ENCODE measurements around the gene LSP1.

The LSP1 gene

DNA sequence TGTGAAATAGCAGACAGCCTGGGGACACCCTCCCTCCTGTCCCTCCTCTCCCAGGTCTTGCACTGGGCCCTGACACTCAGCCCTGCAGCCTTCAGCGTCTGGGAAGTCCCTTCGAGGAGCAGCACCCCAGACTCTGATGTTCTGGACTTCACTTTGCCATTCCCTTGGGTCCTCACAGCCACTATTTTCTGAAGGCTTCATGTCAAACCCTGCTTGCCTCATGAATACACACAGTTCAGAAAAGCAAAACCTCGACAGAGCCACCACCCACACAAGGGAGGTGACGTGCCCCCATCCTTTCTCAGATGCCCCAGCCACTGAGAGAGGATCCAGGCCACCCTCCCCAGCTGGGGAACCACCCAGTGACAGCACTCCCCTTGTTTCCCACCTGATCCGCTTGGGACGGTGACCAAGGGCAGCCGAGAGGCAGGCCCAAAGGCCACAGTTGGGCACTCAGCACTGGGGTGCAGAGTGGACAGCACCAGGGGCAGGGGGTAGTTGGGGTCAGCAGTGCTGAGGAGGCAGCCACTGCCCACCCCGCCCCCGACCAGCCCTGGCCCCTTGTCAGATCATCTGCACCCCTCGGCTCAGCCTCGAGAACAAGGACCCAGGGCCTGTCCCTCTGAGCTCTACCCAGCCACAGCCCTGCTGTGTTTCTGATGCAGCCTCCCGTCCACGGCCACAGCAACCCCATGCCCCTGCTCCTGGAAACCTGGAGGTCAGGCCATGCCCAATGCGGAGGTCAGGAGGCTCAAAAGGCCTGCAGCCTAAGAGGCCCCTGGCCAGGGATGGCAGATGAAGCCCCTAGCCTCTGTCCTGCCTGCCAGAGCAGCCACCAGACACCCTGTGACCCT is 63.5 kb downstream of the LSP1 start:
- Mint-ChIP-seq H3K9me3 (no peaks in the 10 kb centered on the region), H3K27ac (no peak overlapping the region), H3K36me3 (no peaks in the 10 kb centered on the region), H3K4me1 (peaks cover 5% of the 10 kb centered on the region), H3K27me3 (peaks cover 2% of the 10 kb centered on the region), H3K4me3 (no peak overlapping the region)

DNA sequence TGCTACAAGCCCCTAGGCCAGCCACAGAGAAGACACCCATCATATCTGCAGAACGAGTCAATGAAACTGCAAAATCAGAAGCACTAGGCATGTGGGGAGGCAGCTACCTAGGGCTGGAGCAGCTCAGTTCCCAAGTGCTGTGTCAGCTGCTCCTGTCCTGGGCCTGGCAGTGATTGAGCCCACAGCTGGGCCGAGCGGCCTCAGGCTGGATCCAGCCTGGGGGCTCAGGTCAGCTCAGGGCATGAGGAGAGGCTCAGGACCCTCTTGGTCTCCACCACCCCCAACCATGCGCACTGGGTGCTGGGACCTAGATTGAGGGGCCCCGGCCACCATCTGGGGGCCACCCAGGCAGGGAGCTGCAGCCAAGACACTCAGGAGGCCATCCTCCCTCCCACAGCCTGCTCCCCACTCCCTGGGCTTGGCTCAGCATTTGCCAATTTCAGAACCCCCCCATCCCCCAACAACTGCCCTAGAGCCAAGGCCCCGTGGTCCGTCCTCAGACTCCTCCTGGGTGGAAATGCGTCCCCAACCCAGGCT is 64.2 kb downstream of the LSP1 start:
- Mint-ChIP-seq H3K27ac (no peak overlapping the region), H3K4me3 (no peak overlapping the region)

DNA sequence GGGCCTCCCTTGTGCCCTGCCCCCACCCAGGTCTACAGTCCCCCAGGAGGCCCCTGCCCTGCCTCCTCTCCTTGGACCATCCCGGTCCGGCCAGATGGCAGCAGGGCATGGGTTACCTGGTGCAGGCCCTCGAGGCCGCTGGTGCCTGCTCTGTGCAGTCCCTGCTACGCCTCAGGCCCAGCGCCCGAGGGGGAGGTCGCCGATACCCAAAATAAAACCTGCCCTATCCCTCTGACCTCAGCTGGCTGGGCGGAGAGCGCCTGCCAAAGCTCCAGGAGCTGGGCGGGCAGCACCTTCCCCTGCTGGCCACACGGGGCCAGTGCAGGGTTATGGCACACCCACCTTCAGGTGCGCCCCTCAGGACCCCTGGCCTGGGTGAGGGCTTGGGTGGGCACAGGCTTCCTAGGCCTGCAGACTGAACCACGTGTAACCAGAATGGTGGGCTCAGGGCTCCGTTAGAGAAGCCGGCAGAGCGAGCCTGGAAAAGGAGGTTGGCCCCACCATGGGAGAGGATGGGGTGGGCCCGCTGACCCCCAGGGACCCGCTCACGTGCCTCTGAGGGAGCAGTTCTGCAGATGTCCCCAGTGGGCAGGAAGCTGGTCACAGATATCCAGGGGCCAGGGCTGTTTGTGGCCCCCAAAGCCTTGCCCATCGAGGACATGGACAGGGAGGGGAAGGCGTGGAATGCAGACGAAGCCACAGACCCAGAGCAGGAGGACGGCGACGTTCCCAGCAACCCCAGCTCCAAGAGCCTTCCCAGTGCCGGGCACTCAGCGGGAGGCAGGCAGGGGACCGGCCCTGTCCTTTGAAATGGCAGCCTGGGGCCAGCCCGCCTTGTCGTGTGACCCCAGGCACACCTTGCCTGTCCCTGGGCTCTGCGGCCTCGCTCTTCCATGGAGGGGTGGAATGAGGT is 64.9 kb downstream of the LSP1 start:
- H3K9me3 Mint-ChIP-seq: no peaks in the 10 kb centered on the region
- H3K27me3 Mint-ChIP-seq: peaks cover 2% of the 10 kb centered on the region
- H3K4me1 Mint-ChIP-seq: peaks cover 5% of the 10 kb centered on the region
- no peak overlapping the region for H3K4me3 Mint-ChIP-seq
- H3K36me3 Mint-ChIP-seq: no peaks in the 10 kb centered on the region
- no peak overlapping the region for H3K27ac Mint-ChIP-seq

More for the DNA sequence above, 64.2 kb downstream of the LSP1 start:
- no peaks in the 10 kb centered on the region for H3K9me3 Mint-ChIP-seq
- H3K4me1 Mint-ChIP-seq: peaks cover 5% of the 10 kb centered on the region
- peaks cover 2% of the 10 kb centered on the region for H3K27me3 Mint-ChIP-seq
- no peaks in the 10 kb centered on the region for H3K36me3 Mint-ChIP-seq

DNA sequence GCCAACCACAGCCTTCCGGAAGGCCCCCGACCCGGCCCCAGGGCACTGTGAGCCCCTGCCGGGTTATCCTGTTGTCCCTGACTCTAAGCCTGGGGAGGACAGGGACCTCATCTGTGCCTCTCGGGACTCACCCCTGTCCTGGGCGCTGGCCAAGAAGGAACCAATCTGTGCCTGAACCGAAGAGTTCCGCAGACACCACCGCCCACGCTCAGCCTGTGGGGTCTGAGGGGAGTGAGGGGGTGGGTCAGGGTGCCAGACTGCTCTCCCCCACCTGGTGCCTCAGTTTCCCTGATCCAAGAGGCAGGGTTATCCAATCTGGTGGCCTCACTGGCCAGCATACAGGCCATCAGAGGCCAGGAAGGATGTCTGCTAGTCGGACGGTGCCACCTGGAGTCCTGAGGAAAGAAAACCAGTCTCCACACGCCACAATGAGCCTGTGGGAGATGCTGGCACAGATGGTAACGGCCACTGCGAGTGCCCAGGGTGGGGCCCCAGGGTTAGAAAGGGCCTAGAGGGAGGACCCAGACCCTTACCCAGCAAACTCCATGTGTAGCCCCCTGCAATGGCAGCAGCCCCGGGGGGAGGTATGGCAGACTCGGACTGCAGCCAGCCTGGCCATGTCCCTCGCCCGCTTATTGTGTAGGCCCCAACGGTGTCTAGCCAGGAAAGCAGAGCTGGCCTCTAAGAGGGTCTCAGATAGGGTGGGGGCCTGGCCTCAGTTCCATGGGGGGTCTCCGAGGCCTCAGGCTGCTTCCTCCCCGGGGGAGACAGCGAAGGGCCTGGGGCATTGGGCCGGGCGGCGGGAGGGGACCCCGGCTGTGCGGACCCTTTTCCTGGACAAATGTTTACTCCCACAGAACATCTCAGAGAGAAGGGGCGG is 65.8 kb downstream of the LSP1 start:
- no peaks in the 10 kb centered on the region for H3K9me3 Mint-ChIP-seq
- no peak overlapping the region for H3K4me3 Mint-ChIP-seq
- H3K4me1 Mint-ChIP-seq: peaks cover 5% of the 10 kb centered on the region
- peaks cover 2% of the 10 kb centered on the region for H3K27me3 Mint-ChIP-seq
- H3K36me3 Mint-ChIP-seq: no peaks in the 10 kb centered on the region
- no peak overlapping the region for H3K27ac Mint-ChIP-seq

DNA sequence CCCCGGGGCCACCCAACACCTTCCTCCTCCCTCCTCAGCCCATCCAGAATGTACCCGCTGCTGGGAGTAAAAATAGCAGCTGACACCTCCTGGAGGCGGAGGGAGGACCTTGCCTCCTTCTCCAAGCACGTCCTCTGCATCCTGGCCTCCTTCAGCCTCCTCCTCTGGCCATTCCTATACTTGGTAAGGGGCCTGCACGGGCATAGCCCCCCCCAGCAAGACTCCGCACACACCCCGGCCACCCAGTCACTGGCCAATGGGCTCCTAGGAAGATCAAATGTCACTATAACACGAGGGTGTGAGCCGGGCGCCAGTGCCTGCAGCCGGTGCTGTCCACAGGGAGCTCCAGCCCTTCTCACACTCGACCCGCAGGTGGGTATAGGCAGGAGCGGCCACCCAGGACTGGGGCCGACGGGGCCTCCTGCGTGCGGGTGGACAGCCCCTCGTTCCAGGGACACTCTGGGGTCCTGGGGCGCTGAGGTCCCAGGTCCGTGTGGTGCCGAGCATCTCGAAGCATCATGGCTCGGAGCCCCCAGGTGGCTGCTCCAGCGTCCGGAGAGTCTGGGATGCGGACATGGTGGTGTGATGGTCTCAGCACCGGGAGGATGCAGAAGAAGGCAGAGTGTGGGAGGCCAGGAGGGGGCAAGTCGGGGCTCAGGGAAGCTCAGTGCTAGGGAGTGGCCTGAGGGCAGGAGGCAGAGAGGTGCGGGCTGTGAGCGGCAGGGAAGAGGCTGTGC is 66.7 kb downstream of the LSP1 start, which contains the start of gene TNNT3:
Gene TNNT3 (plus strand): TSS at position 313 of the 737 bp plus-strand sequence. CDS start 3,172 bp downstream, outside the sequence.
- Mint-ChIP-seq H3K4me1 (peaks cover 5% of the 10 kb centered on the region), H3K27ac (no peak within 1 kb of the TSS), H3K9me3 (no peaks in the 10 kb centered on the region), H3K27me3 (no peaks in the 10 kb centered on the region), H3K4me3 (no peak within 1 kb of the TSS), H3K36me3 (no peaks in the 10 kb centered on the region)

DNA sequence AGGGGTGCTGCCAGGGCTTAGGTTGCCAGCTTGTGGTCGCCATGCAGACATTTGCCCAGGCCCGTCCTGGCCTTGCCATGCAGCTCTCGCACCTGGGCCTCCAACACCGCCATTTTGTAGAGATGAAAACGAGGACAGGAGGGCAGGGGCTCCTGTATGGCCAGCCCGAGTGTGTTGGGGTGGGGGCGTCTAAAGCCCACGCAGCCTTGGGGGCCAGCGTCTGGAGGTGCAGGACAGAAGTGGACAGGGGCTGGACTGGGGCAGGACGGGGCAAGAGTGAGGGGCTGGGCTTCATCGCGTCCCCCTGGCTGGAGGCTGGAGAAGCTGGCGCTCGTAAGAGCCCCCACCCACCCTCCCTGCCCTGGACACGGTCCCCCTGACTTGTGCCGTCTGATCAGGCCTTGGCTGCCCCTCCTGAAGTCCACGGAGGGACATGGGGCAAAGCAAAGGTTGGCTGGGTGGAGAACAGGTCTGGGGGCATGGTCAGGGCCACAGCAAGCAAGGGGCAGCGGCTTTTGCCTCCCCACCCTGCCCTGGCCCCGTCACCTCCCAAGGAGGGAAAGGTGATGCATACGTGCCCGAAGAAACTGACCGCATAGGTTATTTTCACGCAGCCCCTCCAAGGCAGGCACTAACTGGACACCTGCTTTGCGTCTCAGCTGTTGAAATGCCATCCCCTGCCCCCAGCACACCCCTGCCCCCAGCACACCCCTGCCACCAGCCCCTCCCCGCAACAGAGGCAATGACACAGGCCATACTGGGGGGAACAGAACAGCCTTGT is 67.4 kb downstream of the LSP1 start:
- Mint-ChIP-seq H3K27me3 (no peaks in the 10 kb centered on the region), H3K4me1 (peaks cover 5% of the 10 kb centered on the region), H3K36me3 (no peaks in the 10 kb centered on the region), H3K27ac (no peak overlapping the region), H3K9me3 (no peaks in the 10 kb centered on the region), H3K4me3 (no peak overlapping the region)

DNA sequence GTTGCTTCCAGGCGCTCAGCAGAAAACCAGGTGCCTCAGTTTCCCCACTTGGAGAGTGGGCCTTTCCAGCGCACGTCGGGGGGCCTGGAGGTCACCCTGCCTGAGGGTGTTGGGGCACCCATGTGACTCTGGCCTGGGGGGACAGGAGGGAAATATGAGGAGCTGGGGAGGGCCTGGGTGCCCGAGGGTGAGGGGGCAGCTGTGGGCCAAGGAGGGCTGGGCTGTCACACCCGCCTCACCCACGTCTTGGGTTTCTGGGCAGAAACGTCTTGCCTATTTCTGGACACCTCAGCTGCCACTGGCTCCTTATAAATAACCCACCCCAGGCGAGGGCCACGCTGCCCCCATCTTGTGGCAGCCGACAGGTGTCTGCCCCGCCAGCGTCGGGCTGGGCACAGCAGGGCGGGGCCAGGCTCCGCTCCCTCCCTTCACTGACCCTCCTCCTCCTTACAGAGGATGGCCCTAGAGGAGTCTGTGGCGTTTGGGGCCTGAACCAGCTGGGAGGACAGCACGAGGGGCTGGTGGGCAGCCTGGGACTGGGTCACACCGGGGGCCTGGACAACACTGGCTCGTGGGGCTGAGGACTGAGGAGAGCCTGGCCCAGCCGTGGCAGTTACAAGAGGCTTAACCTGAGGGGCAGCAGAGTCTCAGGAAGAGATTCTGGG is 68.2 kb downstream of the LSP1 start:
- Mint-ChIP-seq H3K27me3 (no peaks in the 10 kb centered on the region), H3K4me3 (no peak overlapping the region), H3K36me3 (no peaks in the 10 kb centered on the region), H3K9me3 (no peaks in the 10 kb centered on the region), H3K27ac (no peak overlapping the region), H3K4me1 (peaks cover under 1% of the 10 kb centered on the region)

DNA sequence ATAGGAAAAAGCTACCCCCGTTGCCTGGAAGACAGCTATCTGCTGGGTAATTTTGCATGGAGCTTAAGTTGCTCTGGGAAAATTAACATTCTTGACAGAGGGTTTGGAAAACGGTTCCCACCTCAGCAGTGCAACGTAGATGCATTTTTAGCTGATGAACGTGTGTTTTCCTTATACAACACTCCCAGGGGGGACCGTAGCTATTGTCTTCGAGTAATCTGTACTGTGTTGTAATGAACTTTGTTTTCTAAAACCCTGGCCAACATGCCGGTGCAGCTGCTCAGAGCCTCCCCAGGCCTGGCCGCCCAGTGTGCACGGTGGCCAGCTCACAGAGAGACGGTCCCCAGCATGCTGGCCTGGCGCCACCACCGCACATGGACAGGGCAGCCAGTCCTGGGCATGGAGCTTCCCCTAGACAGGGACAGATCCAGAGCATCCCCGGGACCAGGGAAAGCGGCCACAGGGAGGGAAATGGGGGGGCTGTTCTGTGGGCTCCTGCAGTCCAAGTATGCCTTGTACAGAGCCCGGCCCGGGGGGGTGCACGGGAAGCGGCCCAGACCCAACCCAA is 68.8 kb downstream of the LSP1 start:
- Mint-ChIP-seq H3K4me3 (no peak overlapping the region), H3K27ac (no peak overlapping the region), H3K27me3 (no peaks in the 10 kb centered on the region), H3K36me3 (no peaks in the 10 kb centered on the region), H3K9me3 (no peaks in the 10 kb centered on the region), H3K4me1 (no peaks in the 10 kb centered on the region)

DNA sequence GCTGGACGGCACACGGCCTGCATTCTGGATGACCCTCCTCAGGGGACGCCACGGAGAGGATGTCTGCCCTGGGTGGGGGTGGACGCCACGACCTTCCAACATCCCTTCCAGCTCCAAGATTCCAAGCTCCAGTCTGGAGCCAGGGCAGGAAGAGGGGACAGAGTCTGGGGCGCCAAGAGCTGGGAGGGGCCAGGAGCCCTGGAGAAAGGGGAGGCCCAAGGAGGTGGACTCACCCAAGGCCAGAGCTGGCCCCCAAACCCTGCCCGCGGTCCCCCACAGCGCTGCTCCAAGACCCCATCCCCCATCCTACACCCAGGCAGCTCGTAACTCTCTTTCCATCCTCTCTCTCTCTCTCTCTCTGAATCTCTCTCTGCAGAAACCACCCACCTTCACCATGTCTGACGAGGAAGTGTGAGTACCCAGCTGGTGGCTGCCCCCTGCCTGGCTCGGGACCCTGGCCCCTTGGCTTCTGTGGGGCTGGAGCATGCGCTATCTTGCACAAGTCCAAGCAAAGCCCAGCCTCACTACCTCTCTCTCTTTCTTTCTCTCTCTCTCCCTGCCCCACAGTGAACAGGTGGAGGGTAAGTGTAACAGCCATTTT is 69.7 kb downstream of the LSP1 start:
- no peaks in the 10 kb centered on the region for H3K36me3 Mint-ChIP-seq
- no peaks in the 10 kb centered on the region for H3K9me3 Mint-ChIP-seq
- no peaks in the 10 kb centered on the region for H3K4me1 Mint-ChIP-seq
- no peaks in the 10 kb centered on the region for H3K27me3 Mint-ChIP-seq
- no peak overlapping the region for H3K27ac Mint-ChIP-seq
- no peak overlapping the region for H3K4me3 Mint-ChIP-seq

DNA sequence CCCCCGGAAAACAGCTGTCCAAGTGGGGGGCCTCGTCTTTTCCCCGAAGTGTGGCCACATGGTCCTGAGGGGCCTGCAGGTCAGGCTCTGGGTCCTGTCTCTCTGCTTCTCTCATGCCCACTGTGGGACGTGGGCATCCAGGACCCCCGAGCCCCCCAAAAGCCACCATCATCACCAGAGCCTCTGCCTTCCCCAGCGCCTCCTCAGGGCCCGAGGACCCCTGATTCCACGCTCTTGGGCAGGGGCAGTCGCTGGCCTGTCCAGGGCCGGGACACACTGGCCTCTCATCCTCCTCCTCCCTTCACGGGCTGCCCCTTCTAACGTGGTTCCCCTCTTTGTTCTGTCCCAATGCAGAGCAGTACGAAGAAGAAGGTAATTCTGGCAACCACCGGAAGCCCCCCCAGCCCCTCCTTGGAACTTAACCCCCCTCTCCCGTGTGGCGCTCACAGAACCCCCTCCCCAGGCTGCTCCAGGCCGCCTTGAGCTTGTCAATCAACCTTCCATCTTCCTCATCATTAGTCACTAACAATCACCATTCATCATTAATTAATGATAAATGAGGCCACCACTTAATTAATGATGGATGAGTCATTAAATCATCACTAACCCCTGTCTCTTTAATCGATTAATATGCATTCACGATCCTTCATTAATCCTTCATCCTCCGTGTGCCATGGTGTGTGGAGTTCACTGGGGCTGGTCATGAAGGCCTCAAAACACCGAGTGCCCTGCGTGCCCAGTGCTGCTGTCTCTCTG is 70.5 kb downstream of the LSP1 start:
- Mint-ChIP-seq H3K4me1 (no peaks in the 10 kb centered on the region), H3K36me3 (no peaks in the 10 kb centered on the region), H3K4me3 (no peak overlapping the region), H3K27me3 (no peaks in the 10 kb centered on the region), H3K9me3 (no peaks in the 10 kb centered on the region), H3K27ac (no peak overlapping the region)

DNA sequence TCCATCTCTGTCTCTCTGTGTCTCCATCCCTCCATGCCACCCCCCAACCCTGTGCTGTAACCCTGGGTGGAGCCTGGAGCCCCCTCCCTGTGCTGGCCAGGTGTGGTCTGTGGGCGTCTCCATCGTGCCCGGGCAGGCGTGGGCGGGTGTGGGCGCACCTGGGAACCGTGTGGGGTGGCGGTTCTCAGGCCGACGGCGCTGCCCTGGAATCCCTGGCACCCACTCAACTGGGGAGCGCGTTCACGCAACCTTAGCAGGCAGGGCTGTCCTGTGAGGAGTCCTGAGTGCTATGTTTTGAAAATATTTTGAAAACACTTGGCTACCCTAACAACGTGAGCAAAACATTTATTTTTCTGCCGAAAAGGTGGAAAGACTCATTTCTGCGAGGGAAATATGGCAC is 71.3 kb downstream of the LSP1 start:
- no peaks in the 10 kb centered on the region for H3K27me3 Mint-ChIP-seq
- H3K27ac Mint-ChIP-seq: no peak overlapping the region
- H3K4me1 Mint-ChIP-seq: no peaks in the 10 kb centered on the region
- H3K36me3 Mint-ChIP-seq: no peaks in the 10 kb centered on the region
- no peaks in the 10 kb centered on the region for H3K9me3 Mint-ChIP-seq
- H3K4me3 Mint-ChIP-seq: no peak overlapping the region

DNA sequence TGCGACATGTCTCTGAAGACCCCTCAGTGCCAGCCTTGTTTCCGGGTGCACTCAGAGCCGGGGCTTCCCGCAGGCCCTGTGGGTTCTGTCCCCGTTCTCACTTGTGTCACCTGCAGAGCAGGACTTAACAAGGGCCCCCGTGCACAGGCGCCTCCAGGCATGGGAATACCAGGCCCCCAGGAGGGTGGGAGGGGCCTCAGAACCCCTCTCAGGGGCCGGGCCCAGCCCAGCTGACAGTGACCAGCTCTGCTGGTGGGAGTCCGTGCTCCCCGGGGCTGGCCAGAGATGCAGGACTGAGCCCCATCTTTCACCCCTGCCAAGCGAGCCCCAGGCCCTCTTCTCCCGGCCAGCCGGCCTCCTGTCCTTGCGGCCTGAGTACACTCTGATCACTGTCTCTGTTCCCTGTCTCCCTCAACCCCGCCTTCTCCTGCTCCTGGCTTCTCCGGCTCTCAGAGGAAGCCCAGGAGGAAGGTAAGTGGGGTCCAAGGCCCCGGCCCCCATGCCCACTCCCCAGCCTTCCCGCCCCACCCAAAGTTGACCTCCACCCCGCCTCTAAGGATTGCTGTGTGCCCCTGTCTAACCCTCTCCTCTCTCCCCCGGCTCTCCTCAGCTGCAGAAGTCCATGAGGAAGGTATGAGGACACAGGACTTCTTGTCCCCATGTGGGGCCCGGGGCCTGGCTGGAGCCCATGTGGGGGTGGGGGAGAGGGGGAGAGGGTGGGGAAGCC is 71.9 kb downstream of the LSP1 start:
- Mint-ChIP-seq H3K9me3 (no peaks in the 10 kb centered on the region), H3K27me3 (no peaks in the 10 kb centered on the region), H3K27ac (no peak overlapping the region), H3K4me1 (no peaks in the 10 kb centered on the region), H3K4me3 (no peak overlapping the region), H3K36me3 (no peaks in the 10 kb centered on the region)

Measured in activated naive CD4-positive, alpha-beta T cell treated with anti-CD3 and anti-CD28 coated beads, Interleukin-2, amount 50 U/mL, for 24 hours (primary cell).